Measurements from ENCODE around the gene PHF24. TPM values are rescaled to one million over a fixed set of nuclear protein-coding genes. Genes with fewer than 3 reads are reported as not detected.

The PHF24 gene
- total RNA-seq, 6 experiments from 2014 or later: 0.04 to 0.06 TPM; not detected in 4

DNA sequence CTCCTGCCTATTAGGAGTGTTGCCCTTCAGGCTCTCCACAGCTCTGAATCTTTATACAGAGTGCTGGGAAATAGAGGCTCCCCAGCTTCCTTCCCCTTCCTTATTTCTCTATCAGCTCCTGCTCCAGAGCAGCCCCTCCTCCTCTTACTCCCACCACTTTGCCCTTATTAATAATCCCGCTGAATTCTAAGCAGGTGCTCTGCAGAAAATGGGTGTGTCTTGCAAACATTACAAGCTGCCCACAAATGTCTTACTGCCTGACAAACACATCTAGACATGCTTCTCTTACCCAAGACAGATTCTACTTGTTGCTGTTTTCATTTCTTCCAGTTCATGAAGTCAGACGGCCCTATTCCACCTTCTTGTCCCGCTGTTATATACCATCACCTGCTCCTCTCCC, 6.4 kb downstream of the PHF24 start:
- H3K4me3 ChIP-seq: no peak overlapping the region
- no peak for DNase-seq
- no peaks in the 10 kb centered on the region for H3K36me3 ChIP-seq
- no peaks in the 10 kb centered on the region for H3K4me1 ChIP-seq
- no peak overlapping the region for H3K27ac ChIP-seq
- TF ChIP-seq POLR2A (IDR thresholded peaks at IDR 0.05): no peak
- TF ChIP-seq, protein P1, sequence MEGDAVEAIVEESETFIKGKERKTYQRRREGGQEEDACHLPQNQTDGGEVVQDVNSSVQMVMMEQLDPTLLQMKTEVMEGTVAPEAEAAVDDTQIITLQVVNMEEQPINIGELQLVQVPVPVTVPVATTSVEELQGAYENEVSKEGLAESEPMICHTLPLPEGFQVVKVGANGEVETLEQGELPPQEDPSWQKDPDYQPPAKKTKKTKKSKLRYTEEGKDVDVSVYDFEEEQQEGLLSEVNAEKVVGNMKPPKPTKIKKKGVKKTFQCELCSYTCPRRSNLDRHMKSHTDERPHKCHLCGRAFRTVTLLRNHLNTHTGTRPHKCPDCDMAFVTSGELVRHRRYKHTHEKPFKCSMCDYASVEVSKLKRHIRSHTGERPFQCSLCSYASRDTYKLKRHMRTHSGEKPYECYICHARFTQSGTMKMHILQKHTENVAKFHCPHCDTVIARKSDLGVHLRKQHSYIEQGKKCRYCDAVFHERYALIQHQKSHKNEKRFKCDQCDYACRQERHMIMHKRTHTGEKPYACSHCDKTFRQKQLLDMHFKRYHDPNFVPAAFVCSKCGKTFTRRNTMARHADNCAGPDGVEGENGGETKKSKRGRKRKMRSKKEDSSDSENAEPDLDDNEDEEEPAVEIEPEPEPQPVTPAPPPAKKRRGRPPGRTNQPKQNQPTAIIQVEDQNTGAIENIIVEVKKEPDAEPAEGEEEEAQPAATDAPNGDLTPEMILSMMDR (IDR thresholded peaks at IDR 0.05): no peak
- ATAC-seq: no peak
- H3K27me3 ChIP-seq: no peaks in the 10 kb centered on the region
- WGBS (ENCODE audit: insufficient coverage, low coverage, low lambda C conversion rate, missing lambda C conversion rate): 60% methylated on average over 3 of the region's 3 CpGs
- H3K9me3 ChIP-seq: no peaks in the 10 kb centered on the region
- intact Hi-C loops (cut with DNase I): no loop called here

DNA sequence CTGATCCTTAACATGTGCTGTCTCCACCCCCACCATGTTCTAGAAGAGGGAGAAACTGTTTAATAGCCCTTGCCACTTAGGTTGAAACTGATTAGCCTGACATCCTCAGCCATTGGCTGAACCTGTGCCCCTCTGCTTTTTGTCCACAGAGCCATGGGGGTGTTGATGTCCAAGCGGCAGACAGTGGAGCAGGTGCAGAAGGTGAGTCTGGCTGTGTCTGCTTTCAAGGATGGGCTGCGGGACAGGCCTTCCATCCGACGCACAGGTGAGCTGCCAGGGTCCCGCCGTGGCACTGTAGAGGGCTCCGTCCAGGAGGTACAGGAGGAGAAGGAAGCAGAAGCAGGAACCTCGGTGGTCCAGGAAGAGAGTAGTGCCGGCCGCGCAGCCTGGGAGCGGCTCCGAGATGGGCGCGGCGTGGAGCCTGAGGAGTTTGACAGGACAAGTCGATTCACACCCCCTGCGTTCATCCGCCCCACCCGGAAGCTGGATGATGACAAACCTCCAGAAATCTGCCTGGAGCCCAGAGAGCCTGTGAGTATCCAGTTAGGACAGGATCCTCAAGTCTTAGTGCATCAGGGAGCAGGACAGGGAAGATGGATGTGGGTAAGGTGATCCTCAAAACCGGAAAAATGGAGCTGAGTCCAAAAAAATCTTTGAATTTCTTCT, 13.2 kb downstream of the PHF24 start:
- no peak overlapping the region for H3K4me3 ChIP-seq
- H3K9me3 ChIP-seq: no peaks in the 10 kb centered on the region
- WGBS (ENCODE audit: insufficient coverage, low coverage, low lambda C conversion rate, missing lambda C conversion rate): 94% methylated on average over 13 of the region's 21 CpGs
- no peaks in the 10 kb centered on the region for H3K36me3 ChIP-seq
- DNase-seq: no peak
- no peak for TF ChIP-seq POLR2A (IDR thresholded peaks at IDR 0.05)
- TF ChIP-seq, protein P1 (IDR thresholded peaks at IDR 0.05): no peak
- ATAC-seq: no peak
- H3K4me1 ChIP-seq: no peaks in the 10 kb centered on the region
- H3K27ac ChIP-seq: no peak overlapping the region
- H3K27me3 ChIP-seq: no peaks in the 10 kb centered on the region
- intact Hi-C loops (cut with DNase I): no loop called here

DNA sequence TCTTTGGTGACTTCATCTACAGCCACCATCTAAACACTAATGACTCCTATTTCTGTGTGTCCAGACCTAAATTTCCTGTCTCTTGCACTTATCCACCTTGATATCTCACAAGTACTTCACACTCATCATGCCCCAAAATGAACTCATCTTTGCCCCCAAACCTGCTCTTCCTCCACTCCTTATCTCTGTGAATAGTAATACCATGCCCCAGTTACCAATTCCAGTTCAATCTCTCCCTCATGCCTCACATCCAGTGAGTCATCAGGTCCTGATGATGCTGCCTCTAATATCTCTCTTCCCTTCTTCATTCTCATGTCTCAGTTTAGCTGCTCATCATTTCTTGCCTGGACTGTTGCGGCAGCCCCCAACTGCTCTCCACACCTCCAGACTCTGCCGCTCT, 16.6 kb downstream of the PHF24 start:
- no peaks in the 10 kb centered on the region for H3K4me1 ChIP-seq
- H3K27me3 ChIP-seq: no peaks in the 10 kb centered on the region
- 100% methylated on average over 2 of the region's 2 CpGs for WGBS (ENCODE audit: insufficient coverage, low coverage, low lambda C conversion rate, missing lambda C conversion rate)
- DNase-seq: no peak
- TF ChIP-seq POLR2A (IDR thresholded peaks at IDR 0.05): no peak
- TF ChIP-seq, protein P1 (IDR thresholded peaks at IDR 0.05): no peak
- intact Hi-C loops (cut with DNase I): no loop called here
- no peaks in the 10 kb centered on the region for H3K9me3 ChIP-seq
- no peaks in the 10 kb centered on the region for H3K36me3 ChIP-seq
- H3K4me3 ChIP-seq: no peak overlapping the region
- no peak overlapping the region for H3K27ac ChIP-seq
- no peak for ATAC-seq

DNA sequence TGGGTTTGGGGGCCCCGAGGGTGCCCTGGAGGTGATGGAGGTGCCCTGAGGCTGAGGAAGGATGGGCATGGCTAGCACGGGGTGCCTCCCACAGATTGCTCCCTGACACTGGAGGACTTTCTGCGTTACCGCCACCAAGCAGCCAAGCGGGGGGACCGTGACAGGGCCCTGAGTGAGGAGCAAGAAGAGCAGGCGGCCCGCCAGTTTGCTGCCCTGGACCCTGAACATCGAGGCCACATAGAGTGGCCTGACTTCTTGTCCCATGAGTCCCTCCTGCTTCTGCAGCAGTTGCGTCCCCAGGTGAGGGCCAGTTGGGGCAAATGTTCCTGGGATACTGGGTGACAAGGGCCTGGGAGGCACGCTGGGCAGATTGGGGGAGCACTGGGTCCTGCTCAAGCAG, 18.4 kb downstream of the PHF24 start:
- H3K36me3 ChIP-seq: no peaks in the 10 kb centered on the region
- H3K27ac ChIP-seq: no peak overlapping the region
- H3K9me3 ChIP-seq: no peaks in the 10 kb centered on the region
- no peaks in the 10 kb centered on the region for H3K27me3 ChIP-seq
- intact Hi-C loops (cut with DNase I): no loop called here
- peak in 1 of 3 donors; percentile 36 for DNase-seq
- no peaks in the 10 kb centered on the region for H3K4me1 ChIP-seq
- no peak overlapping the region for H3K4me3 ChIP-seq
- ATAC-seq: no peak
- TF ChIP-seq, protein P1 (IDR thresholded peaks at IDR 0.05): no peak
- TF ChIP-seq POLR2A (IDR thresholded peaks at IDR 0.05): no peak
- 100% methylated on average over 1 of the region's 11 CpGs for WGBS (ENCODE audit: insufficient coverage, low coverage, low lambda C conversion rate, missing lambda C conversion rate)

All from right lobe of liver (tissue), 6 donors.